SIG-M5 (cell line): ENCODE measurements around the gene MSANTD1.

Experiments used
- DNase-seq: peaks from one replicate; lab custom pipeline; 2025; lab: John Stamatoyannopoulos, UW

MSANTD1 gene

DNA sequence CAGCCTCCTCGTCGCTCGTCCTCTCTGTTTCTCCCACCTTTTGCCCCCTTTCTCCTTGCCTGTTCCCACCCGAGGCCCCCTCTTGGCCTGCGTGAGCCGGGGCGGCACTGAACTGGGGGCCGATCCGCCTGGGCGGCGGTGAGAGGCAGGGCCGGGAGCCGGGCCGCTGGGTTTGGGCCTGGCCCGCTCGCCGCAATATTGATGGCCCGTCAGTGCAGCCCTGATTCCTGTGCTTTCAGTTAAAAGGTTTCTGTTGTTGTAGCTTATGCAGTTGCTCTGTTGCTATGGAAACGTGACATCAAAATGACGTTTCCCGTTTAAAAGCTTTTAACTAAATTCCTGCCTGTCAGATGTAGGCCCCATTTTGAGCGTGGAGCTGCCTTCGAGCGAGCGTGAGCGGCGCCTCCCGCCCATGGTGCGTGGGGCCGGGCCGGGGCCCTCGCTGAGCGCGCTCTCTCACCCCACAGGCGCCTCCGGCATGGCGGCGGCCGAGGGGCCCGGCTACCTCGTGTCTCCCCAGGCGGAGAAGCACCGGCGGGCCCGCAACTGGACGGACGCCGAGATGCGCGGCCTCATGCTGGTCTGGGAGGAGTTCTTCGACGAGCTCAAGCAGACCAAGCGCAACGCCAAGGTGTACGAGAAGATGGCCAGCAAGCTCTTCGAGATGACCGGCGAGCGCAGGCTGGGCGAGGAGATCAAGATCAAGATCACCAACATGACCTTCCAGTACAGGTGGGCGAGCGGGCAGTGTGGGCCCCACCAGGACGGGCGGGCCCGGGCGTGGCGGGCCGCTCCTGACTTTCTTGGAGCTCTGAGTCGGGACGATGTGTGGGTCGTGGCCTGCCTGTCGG, at the start of gene MSANTD1:
Gene MSANTD1 (plus strand): TSS at position 349 of the 851 bp plus-strand sequence. CDS start 64 bp downstream, at position 413.
- DNase-seq: no peak

DNA sequence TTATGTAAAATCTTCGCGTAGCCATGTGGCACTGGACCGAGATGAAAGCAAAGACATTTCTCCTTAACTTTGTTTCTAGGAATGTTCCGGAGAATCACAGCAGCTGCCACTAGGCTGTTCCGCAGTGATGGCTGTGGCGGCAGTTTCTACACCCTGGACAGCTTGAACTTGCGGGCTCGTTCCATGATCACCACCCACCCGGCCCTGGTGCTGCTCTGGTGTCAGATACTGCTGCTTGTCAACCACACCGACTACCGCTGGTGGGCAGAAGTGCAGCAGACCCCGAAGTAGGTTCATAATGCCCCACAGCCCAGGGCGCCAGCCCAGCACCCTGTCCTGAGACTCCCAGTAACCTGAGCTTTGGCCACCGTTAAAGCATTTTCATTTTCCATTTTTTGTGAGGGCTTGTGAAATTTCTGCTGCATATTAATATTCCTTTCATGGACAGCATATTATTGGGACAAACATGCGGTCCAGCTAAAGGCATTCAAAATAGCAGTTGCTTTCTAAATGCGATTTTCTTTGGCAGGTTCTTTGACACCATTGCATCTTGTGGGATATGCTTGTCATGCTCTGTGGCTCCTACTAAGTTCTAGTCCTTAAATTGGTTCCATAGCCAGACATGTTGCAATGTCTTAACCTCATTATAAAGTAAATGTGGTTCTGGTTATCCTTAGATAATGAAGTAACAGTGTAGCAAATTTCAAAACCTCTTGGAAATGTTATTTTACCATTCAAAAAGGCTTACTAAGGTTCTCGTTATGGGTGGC, 49.1 kb upstream of the MSANTD1 start:
- DNase-seq: no peak

DNA sequence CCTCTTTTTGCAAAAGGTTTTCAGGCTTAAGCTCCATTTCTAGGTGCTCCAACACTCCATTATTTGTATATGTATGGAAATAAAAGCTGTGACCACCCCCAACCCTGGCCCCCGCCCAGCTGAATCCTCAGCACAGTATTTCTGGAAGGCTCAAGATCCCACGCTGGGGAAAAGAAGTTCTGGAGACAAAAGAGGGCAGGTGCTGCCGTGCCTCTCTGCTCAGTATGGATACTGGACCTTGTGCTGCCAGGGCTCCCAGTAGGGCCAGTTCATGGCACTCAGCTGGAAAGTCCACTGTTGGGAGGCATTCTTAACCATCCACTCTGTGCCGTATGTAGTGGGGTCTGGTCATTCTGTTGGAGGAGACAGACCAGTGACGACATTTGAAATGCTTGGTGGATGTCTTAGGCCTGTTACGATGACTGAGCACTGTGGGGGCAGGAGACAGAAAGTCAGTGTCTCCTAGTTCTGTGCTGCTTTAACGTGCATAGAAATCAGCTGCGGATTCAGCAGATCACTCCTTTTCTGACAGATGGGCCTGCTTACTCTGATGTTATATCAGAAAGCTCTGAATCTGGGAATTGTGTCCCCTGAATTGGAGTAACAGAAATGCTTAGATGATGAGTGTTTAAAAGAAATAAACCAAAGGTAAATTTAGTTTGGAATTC, 48.4 kb upstream of the MSANTD1 start:
- DNase-seq: no peak

DNA sequence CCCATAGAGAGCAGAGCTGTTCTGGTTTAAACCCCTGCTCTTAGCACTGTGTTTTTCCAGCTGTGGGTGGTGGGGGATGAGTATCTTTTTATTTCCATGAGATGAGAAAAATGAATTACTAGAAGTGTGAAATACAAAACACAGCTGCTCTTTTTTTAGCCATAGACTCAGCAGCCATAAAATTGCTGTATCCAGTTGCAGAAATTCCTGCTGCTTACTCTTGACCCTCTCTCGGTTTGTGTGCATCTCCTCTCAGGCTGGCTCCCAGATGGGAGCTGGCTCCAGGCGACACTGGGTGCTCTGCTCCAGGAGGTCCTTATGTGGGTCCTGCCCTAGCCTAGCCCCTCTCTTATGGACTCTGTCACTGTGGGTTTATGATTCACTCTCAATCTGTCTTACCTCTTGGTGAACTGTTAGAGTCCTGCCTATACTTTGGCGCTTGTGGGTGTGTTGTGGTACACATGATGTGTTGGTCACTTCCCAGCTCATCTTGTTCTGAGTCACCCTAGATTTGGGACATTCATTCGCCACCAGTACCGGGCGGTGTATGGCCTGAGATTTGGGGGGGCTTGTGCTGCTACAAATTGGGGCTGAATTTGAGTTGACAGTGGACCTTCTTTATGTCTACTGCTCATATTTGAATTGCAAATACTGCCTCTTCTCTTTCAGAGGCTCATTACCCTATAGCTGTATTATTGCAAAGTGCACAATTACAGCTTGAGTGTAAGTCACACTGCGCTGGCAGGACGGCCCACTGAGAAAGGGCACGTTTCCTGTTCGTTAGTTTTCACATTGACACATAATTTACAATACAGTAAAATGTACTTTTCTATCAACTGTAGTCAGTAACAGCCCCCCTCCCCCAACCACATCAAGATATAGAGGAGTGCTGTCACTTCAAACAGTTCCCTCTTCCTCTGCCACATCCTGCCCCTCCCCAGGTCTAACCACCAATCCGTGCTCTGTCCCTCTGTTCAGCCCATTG, 46.9 kb upstream of the MSANTD1 start:
- DNase-seq: no peak

DNA sequence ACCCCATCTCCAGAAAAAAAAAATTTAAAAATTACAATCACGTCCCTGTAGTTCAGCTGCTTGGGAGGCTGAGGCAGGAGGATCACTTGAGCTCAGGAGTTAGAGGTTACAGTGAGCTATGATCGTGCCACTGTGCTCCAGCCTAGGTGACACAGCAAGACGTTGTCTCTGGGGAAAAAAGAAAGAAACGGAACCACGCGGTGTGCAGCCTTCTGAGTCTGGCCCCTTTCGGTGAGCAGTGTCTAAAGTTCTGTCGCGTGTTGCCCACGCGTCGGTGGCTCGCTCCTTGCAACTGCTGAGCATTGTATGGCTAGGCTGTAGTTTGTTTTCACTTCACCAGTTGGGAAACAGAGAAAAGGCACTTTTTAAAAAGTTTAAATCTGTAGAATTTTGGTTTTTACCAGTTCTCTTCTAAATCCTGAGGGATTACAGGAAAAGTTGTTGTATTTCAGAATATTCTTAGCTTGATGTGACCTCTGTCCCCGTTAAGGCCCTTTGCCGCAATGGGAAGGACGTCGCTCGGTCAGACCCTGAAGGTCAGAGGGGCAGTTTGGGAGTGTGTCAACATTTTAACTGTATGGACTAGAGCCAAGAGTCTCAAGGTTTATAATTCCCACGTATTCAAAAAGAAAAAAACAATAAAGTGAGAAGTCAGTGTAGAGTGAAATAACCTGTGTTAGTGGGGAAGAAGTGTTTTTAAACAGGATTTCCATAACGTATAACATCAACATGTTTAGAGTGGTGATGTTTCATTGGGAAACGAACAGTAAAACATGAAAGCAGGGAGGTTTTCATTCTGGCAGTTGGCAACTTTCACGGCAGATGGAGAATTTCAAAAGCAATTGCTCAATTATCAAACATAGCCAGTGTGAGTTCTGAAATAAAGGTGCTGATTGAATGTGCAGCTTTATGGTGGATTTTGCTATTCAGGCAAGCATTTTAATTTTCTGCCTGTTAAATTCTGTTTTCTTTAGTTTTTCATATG, 45.8 kb upstream of the MSANTD1 start:
- no peak for DNase-seq

DNA sequence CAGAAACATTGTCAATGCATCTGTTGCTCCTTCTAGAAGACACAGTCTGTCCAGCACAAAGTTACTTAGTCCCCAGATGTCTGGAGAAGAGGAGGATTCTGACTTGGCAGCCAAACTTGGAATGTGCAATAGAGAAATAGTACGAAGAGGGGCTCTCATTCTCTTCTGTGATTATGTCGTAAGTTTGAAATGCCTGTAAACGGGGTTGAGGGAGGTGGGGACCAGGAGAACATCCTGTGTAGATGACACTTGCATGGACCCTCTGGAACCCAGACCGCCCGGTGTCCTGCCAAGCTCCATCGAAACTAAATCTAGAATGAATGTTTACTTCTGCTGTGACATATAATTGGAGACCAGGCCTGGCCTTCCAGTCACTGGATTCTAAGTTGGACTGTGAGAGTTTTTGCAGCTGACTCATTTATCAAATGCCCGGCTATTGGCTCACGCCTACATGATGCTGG, 45.0 kb upstream of the MSANTD1 start:
- DNase-seq: no peak

DNA sequence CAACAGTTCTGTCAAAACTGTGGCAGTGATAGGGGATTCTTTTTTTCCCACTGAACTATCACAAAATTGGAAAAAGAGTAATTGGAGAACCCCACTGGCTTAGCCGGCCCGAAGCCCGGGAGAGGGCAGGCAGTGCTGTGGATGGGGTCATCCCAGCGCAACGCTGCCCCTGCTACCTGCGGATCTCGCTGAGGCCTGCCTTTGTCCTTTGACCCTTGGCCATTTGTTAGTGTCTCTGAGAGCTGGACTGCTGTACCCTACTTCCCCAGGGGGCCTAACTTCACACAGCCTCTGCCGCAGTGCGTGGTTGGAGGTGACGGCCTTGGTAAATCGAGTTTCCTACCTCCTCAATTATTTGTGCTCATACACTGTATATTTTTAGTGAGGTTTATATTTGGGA, 43.0 kb upstream of the MSANTD1 start:
- DNase-seq: no peak

DNA sequence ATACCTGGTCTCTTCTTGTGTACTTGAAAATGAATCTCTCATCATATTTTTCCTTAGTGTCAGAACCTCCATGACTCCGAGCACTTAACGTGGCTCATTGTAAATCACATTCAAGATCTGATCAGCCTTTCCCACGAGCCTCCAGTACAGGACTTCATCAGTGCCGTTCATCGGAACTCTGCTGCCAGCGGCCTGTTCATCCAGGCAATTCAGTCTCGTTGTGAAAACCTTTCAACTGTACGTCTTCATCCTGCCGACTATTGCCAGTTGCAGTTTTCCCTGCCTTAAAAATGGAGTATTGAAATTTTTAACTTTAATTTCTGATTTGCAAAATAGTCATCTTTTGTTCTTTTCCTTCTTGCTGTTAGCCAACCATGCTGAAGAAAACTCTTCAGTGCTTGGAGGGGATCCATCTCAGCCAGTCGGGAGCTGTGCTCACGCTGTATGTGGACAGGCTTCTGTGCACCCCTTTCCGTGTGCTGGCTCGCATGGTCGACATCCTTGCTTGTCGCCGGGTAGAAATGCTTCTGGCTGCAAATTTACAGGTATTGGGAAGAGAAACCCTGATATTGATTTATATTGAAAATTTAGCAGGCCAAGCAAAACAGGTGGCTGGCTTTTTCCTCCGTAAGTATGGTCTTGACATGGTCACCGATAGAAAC, 42.4 kb upstream of the MSANTD1 start:
- no peak for DNase-seq

DNA sequence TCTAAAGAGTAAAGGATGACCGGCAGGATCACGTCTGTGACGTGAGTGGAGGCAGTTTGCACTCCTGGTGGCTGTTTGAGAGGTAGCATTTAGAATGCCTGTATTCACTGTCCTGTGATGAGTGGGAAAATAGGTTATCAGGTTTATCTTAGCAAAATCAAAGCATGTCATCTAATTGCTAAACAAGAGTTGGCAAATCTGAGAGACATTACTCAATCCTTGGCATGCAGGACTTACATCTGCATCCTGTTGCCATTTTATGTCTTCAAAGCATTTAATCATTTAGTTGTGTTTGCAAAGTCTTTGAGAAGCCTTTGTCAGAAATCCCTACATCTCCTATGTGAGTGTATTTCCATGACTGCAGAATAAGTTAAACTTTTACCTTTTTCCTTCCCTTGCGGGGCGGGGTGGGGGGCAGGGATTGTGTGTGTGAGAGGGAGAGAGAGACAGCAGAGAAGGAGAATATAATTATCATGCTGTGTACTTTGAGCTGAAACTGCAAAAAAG, 41.4 kb upstream of the MSANTD1 start:
- DNase-seq: no peak

DNA sequence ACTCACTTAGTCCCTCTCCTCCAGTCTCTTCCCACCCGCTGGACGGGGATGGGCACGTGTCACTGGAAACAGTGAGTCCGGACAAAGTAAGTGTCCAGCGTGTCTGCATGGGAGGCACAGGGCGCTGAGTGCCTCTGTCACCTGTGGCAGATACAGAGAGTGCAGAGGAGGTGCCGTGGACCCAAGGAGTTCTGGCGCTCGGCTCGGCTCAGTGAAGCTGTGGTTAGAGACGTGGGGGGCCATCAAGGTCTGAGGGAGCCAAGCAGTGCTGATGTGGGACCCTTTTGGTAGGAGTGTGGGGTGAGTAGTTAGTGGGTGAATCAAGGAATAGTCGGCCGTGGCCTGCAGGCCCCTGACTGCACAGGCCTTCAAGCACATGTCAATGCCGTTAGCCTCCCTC, 40.1 kb upstream of the MSANTD1 start:
- DNase-seq: no peak

DNA sequence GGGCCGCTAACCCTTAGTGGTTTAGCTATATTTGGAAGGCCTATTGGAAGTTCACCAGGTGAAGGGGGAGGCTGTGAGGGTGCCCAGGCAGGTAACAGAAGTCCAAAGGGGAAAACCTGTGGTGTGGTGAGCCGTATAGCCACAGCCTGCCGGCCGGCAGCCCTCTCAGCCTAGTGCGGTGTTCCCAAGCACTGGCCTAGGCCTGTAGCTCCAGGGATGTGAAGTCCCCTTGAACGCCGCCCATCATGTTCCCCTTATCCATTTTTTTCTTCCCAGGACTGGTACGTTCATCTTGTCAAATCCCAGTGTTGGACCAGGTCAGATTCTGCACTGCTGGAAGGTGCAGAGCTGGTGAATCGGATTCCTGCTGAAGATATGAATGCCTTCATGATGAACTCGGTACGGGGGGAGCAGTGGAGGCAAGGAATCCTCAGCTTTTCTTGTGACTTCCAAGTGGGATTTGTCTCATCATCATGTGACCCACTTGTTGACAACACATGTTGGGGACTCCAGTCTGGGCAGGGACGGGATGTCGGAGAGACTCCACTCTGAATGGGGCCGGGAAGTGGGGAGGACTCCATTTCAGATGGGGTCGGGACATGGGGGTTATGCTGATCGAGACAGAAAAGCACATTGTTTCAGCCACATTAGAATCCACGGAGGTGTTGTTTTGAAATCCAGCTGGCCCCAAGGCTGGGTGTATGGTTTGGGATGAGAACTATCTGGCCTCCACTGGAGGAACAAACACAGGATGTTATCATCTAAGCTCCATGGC, 39.2 kb upstream of the MSANTD1 start:
- DNase-seq: no peak

DNA sequence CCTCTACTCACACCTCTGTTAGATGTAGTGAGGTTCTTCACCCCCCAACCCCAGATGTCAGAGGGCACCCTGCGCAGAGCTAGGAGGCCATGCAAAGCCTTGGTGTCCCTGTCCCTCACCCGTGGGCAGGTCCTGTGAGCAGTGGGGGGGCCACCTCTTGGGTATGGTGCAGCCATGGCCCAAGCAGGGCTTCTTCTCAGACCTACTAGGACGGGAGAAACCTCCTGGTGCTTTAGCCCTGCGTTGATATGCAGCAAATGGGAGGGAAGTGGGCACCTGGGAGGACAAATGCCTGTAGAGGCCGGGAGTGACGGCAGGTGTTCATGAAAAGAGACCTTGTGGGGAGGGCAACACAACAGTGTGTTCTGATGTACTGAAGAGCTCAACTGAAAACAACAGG, 38.5 kb upstream of the MSANTD1 start:
- no peak for DNase-seq

DNA sequence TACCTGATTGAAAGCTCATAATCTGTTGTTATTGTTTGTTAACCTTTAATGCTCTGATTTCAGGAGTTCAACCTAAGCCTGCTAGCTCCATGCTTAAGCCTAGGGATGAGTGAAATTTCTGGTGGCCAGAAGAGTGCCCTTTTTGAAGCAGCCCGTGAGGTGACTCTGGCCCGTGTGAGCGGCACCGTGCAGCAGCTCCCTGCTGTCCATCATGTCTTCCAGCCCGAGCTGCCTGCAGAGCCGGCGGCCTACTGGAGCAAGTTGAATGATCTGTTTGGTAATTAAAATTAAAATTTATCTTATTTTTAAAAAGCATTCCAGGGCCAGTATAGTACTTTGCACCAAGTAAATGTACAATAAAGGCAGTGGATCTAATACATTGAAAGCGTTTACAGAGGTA, 37.1 kb upstream of the MSANTD1 start:
- no peak for DNase-seq

DNA sequence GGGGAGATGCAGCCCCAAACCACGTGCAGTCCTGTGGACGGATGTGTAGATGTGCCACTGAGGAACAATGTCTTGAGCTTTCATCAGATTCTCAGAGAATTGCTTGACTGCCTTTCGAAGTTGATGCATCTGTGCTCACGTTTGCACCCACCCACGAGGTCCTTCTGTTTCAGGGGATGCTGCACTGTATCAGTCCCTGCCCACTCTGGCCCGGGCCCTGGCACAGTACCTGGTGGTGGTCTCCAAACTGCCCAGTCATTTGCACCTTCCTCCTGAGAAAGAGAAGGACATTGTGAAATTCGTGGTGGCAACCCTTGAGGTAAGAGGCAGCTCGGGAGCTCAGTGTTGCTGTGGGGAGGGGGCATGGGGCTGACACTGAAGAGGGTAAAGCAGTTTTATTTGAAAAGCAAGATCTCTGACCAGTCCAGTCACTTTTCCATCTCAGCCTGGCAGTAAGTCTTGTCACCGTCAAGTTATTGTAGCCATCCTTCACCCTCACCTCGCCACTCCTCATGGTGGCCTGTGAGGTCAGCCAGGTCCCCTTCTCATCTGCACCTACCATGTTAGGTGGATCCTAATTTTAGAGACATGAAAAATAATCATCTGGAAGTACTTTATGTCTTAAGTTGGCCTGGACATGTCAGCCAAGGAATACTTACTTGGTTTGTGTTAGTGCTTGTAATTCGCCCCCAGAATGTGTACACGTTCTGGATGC, 36.4 kb upstream of the MSANTD1 start:
- no peak for DNase-seq

DNA sequence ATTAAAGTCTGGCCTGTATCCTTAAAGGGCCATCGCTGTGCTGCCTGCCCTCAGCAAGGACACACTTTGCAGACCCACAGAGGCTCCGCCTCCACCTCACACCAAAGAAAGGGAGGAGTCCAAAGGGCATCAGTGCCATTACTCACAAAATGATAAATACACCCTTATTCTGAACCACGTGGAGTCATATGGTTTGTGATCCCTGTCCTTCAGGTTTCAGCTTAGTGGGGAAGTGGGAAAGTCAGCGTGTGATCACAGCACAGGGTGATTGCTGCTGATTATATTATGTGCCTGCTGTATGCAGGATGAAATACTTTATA, 35.9 kb upstream of the MSANTD1 start:
- no peak for DNase-seq

DNA sequence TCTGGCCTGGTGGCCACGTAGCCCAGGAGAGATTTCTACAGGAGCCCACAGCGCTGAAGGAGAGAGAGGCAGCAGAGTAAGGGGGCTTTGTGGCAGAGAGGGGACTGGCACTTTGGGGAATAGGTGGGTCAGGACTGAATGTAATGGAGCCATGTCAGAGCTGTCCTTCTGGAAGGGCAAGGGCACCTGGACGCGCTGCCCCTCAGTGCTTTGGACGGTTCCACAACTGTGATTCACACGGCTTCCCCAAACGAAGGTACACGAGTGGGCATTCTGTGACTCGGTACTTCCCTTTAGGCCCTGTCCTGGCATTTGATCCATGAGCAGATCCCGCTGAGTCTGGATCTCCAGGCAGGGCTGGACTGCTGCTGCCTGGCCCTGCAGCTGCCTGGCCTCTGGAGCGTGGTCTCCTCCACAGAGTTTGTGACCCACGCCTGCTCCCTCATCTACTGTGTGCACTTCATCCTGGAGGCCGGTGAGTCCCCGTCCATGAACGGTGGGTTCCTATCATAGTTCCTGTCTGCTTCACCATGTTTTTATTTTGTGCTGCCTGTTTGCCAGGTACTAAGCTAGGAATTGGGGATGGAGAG, 35.2 kb upstream of the MSANTD1 start:
- DNase-seq: no peak

DNA sequence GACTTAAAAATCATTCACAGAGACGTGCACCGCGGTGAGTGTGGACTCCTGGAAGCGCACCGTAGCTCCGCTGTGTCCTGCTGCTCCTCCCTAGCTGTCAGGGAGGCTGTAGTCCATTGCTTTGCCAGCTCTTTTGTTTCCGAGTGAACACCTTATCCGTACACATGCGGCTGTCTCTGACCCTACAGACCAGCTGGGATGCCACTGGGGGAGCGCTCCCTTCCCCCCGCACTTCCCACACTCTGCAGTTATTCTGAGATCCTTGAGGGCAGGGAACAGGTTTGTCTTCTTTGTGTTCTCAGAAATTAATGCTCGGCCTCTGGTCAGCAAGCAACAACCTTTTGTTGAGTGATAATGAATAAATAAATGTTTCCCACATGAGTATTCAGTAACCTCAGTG, 33.7 kb upstream of the MSANTD1 start:
- DNase-seq: no peak

DNA sequence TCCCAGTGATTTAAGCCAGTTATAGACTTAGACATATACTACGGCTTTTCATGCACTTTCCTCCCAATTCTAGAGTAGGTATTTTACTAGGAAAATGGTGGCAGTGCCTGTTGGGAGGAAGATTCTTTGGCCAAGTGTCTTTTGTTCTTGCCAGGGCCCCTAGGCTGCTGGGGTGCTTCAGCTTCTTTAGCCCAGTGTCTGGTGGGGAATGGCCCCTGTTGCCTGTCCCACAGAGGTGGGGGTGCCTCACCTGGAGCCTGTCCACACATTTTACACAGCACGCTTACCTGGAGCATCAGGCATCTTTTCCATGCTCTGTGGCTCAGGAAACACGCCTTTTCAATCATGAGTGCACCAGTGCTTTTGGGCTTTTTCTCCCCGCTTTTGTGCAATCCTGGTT, 33.2 kb upstream of the MSANTD1 start:
- DNase-seq: no peak
